HG03439 (cell line): ENCODE results near the gene XRN2.

Source experiments
- ATAC-seq: cut with Tn5 transposase; IDR thresholded peaks from one replicate; pipeline ENCODE4 v1.9.1; 2021; ENCODE audit warnings: mild to moderate bottlenecking, moderate library complexity; ENCODE audit not compliant: unreplicated experiment

Gene XRN2

DNA sequence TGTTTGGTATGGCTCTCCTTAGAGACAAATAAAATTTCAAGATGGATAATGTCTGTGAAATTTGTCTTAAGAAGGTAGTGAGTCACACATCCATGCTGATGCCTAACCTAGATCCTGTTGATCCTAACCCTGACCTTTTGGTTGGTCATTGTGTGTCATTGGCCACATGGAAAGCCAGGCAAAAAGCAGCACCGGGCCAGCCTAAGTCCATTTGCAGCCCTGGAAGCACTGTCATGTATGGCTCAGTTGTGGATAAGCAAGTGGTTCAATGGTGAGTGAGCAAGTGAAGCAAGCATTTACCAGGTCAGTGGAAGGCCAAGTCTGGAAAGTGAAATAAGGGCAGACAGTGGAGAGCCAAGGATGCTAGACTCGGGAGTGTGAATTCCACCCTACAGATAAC, 12.1 kb upstream of the XRN2 start:
- no peak for ATAC-seq

DNA sequence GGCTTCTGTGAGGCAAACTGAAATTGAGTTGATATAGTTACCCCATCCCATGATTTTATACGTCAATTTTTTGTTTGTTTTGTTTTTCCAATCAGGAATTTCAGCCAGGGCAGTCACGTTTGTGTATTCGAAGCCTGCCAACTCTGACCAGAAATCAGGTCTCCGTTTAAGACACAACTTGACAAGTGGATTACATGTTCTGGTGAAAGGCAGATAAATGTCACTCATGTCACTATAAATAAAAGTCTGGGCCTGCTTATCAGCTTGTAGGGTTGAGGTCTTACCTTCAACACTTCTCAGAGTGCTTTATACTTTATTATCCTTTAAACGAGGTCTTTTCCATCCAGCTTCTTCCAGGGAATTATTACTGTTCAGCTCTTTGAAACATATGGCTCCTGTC, 8.4 kb upstream of the XRN2 start:
- no peak for ATAC-seq

DNA sequence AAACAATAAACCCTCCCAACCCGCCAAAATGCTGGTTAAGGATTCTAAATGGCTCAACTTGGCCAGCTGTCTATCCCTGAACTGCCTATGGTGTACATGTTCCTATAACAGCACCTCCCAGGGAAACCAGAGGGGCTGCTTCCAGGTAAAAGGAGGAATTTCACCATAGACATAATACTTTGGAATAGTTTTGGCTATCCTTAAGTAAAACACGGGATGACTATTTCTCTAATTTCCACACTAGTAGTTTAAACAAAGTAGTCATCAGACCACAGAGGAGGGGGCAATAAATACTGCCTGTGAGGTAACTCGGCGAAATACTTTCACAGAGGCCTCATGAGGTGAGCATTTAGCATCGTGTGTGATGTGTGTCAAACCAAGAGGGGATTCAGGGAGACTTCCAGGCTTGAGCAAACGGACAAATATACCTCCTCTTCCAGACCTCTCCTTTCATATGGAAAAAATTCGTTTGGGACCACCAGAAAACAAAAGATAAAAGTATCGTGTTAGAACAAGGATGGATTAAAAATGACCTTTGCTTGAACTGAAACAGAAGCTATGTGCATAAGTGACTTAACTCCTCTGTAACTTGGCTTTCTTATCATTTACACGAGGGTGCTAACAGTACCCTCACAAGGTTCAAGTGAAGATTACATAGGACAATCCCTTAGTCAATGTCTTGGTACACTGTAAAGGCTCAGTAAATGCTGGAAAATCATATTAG, 1.0 kb upstream of the XRN2 start:
- ATAC-seq = no peak

DNA sequence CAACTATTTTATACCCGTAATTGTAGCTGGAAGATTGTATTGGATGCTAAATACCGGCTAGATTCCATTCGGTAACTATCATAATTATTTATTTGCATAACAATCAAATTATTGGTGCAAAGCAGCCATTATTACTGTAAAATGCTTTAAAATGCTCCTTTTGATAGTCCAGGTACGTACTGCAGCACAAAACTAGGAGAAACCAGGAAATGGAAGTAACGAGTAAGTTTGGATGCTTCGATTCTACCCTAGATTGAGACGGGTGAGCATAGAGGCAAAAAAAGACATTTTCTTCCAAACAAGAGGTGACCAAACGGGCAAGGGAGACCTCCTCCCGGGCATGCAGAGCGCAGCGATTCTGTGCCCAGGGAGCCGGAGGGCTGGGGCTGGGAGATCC, 469 bp upstream of the XRN2 start:
- ATAC-seq = peak; percentile 32

DNA sequence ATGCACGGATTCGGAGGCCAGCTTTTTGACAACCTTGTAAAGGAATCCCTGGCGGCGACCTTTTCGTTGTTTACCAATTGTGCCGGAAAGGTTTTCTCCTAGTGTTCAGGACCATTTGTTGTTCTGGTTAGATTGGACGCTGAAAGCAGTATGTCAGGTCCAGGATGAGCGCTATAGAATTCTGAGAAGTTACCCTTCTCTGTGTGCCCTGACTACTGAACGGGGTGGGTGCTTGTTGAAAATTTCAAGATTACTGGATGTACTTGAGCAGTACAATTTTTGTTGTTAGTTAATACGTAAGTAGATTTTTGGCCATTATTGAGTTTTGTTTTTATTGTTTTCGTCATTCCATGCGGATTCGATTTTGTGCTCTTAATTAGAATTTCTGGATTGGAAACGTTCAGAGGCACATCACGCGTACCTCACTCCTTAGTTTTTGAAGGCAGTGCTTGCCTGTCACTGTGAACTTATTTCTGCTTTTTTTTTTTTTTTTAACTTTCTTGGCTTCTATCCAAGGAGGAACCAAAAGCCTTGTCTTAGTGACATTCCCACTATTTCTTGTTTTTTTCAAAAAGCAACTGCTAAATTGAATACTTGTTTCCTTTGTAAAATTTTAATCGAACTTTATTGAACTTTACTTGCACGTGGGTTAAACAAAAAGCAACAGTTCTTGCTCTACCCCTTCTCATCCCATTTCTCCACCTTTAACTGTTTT, 898 bp downstream of the XRN2 start:
- peak; percentile 6 for ATAC-seq

DNA sequence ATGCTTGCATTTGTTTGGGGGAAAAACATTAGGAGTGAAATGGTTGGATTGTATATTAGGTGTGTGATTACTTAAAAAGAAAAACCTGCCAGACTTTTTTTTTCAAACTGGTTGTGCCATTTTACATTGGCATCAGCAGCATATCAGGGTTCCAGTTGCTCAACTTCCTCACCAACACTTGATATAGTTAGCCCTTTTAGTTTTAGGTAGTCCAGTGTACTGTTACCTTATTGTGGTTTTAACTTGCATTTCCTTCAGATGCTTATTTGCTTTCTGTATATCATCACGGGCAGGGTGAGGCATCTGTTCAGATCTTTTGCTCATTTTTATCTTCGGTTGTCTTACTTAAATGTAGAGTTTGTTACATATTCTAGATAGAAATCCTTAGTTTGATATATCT, 5.2 kb downstream of the XRN2 start:
- no peak for ATAC-seq

DNA sequence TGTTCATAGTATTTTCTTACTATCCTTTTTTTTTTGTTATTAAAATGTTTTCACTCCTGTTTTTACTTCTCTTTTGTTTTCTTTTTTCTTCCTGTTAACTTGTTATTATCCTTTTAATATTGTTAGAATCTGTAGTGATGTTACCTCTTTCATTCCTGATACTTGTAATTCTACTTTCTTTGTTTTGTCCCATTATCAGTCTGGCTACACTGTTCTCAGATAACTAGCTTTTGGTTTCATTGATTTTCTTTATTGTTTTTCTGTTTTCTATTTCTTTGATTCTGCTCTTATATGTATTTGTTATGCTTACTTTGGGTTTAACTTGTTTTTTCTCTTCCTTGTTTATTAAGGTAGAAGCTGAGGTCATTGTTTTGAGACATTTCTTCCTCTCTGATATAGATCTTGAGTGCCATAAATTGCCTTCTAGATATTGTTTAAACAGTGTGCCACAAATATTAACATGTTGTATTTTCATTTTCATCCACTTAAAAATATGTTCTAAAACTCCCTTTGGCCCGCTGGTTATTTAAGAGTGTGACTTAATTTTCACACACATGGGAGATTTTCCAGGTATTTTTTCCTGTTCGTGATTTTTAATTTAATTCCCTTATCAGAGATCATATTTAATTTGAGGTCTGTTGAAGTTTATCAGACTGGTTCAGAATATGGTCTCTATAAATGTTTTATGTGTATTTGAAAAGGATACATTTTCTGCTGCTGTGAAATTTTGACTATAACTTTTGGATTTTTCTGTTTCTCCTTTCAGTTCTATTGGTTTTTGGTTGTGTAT, 6.7 kb downstream of the XRN2 start:
- ATAC-seq = no peak

DNA sequence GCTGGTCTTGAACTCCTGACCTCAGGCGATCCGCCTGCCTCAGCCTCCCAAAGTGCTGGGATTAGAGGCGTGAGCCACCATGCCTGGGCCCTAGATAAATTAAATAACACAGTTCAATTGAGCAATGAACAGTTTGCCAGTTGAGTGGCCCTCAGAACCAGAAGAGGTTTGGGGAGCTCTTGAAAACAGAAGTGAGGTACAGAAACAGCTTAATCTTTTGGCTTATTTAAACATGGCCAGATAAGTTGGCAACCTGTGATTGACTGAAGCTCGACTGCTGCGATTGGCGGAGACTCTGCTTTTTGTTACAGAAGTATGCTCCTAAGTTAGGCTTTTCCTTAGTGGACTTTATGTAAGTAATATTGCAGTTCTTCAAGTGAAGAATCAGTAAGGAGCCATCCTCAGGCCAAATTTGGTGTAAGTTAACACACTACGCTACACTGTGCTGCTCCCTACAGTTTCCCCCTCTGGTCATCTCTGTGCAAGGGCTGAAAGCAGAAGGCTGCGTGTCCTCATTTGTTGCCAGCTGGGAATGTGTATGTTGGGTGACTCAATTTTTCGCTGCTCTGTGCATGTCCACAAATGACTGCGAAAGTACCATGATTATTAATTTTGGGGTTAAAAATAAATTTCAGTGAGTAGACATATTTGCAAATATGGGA, 9.8 kb downstream of the XRN2 start:
- ATAC-seq = no peak

DNA sequence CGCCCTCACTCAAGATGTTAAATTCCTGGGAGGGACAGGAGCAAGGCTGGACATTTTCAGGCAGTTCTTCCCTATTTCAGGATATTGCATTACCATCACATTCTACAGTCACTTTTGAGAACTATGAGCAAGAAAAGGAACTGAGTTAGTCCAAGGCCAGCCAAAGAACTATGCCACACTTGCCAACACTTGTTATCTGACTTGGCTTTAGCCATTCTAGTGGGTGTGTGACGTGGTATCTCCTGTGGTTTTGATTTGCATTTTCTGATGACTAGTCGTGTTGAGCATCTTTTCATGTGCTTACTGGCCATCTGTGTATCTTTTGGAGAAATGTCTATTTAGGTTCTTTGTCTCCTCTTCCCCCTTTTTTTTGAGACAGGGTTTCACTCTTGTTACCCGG, 12.0 kb downstream of the XRN2 start:
- ATAC-seq = no peak

DNA sequence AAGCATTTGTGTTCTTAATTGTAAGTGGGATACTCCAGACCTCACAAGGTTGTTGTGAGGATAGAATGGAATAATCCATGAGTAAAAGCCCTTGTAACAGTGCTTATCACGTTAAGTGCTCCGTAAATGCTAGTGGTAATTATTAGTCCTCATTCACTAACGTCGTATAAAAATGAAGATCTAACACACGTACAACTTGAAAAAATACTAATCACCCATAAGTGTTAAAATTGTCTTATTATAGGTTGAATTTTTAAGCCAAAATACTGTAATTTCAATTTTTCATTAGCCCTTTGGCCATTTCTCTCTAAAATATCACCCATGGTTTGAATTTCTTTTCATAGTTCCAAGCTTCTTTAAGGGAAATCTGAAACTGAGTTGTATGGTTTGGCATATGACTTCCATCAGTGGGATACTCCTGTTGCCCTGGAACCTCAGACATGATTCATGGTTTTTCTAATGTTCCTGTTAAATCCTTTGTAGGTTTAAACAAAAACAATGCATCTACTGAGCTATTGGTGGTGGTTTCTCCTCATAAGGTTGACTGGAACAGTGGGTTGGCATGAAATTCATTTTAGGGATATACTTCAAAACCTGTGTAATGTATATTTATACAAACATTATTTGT, 19.1 kb downstream of the XRN2 start:
- ATAC-seq = no peak

DNA sequence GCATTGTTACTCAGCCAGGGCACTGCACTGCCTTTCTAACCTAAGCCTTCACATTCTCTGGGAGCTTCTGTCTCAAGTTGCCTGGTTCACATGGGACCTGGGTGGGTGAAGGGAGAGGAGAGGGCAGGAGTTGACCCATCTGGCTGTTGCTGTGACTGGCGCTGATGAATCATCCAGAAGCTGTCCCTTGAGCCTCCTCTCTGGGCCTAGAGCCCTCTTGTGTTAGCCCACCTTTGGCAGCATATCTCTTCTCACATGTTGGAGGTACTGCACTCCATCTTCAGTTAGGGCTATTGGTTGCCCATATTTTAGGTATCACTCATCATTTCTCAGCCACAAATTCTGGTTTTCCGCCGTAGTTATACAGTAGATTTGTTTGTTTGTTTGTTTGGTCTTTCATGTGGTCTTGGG, 19.8 kb downstream of the XRN2 start:
- ATAC-seq = no peak

DNA sequence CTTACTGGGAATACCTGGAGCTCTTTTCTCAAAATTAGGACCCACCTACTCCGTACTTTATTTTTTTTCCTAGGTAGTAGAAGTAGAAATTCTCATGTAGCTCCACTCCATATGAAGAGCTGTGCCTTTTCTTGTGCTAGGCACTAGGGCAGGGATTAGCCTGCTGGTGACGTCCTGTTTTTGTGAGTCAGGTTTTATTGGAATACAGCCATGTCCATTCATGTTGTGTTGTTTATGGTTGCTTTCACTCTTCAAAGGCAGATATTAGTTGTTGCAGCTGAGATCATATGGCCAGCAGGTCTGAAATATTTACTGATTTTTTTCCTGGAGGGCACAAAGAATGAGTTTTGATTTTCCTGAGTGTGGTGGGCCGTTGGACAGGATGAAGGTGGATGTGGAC, 20.5 kb downstream of the XRN2 start:
- no peak for ATAC-seq

DNA sequence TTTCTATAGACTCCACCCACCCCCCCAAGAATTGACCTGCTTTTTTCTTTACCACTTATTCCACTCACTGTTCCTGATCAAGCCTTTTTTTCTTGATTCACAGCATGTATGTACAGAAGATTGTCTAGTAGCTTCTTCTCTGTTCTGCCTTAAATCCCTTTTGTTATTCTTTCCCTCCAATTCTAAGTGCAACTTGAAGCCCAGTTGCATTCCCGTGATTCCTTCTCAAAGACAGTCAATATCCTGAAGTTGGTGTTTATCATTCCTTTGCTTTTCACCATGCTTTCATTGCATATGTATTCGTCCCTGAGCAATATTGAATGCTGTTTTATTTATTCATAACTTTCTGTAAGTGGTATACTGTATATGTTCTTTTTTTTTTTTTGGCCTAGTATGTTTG, 21.0 kb downstream of the XRN2 start:
- no peak for ATAC-seq

DNA sequence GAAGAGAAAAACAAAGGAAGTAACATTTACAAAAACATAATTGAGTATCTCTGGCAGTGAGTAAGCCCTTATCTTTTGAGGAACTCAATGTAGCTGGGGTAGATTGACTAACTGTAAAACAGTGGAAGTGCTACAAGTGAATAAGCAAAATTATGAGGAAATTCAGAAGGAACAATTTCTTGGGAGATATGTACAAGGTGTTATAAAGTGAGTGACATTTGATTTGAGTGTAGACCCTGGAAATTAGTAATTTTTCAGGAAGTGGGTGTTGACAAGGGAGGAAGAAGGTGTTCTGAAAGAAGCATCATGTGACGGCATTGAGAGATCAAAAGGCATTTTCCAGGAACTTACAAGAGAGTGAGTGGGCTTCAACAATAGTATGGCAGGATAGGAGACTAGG, 22.2 kb downstream of the XRN2 start:
- ATAC-seq = no peak

DNA sequence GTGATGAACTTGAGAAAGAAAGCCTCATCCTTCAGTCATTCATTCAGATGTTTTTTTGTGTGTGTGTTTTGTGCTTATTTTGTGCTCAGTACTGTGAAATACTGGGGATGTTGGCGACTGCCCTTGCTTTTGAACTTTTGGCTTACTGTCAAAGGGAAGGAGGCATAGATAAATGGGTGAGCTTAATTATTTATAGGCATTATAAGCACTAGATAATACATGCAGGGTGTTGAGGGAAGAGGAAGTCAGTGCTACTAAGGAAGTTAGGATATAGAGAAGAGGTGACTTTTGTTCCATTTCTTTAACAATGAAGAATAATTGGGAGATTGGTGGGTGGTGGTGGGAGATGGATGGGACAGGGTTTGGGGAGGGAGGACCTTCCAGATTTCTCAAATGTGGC, 23.6 kb downstream of the XRN2 start:
- ATAC-seq = no peak

DNA sequence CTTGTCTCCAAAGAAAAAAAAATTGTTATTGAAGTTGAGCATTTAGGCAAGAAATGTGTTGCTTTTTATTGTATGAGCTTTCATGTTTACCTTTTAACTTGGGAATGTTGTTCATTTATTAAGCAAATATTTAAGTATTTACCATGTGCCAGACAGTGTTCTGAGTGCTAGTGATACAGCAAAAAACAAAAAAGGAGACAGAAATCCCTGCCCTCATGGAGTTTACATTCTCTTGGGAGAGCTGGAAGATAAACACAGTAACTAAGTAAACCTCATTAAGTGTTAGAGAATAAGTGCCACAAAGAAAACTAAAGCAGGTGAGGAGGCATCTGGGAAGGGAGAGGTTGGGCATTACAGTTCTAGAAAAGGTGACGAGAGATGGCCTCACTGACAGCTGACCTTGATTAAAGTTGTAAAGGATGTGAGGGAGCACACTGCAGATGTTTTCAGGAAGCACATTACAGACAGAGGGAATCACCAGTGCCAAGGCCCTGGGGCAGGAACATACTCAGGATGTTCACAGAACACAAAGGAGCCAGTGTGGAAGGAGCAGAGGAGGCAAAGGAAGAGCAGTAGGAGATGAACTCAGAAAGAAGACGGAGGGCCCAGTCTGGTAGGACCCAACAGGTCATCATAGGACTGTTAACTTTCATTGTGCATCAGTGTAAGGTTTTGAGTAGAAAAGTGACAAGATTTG, 33.5 kb downstream of the XRN2 start:
- no peak for ATAC-seq

DNA sequence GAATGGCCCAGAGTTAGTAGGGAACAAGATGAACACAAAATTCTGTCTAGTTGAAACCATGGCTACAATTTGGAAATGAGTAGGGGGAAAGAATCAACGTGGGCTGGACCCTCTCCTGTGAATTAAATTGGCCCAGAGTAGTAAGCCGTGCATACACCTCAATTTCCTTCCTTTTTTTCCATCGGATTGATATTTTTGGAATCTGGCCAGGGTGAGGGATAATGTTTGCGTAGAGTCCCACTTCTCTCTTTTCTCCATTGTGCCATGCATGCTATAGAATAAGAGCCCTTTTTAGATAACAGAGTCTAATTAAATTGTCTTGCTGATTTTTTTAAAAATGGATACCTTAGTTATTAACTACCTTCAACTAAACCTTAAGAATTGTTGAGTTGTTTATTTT, 35.2 kb downstream of the XRN2 start:
- no peak for ATAC-seq

DNA sequence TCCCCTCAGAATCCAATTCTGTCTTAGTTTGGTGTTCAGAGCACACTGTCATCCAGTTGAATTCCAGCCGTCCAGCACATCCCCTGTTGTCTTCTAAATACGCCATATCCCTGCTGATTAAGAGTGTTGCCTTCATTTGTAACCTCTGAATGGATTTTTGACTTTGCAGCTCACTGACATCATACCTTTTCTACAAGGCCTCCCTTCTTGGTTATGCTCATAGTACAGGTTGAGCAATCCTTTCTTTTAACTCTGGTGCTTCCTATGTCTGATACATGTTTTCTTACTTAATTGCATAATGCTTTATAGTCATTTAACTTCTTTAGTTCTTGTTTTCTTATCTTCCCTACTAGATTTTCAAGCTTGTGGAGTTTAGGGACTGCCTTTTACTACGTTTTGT, 36.4 kb downstream of the XRN2 start:
- no peak for ATAC-seq

DNA sequence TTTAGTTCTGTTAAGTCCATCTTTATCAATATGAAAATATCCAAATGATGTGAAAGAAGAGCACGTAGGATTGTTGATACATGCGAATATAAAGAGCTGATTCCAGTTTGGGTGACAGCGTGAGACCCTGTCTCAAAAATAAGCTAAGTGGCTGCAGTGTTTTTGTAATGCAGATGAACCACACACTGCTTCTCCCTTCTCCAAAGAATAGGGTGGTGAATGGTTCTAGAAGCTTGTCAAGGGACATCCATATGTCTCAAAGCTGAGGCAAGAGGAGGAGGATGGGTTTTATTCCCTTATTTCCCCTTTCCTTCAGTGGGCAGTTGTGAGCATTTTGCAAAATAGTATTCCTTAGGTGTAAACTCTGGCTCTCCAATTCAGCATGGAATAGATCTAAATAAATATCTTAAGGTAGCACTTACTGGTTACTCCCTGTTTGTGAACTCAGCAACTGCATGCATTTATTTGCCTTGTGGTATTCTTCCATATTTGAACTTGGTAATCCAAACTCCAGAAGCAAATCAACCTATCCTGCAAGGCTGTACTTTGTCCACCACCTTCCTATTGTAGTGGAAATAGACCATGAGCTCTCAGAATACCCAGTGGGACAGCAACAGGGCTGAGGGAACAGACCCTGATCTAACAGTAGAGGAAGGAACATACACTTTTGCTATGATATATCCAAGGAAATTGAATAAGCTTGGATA, 38.0 kb downstream of the XRN2 start:
- ATAC-seq = no peak
